ENCODE data around the gene WBP1. TPM values are rescaled to one million over a fixed set of nuclear protein-coding genes. Genes with fewer than 3 reads are reported as not detected.

Gene WBP1
- total RNA-seq, 1 experiment from 2014 or later: 37.9 TPM

DNA sequence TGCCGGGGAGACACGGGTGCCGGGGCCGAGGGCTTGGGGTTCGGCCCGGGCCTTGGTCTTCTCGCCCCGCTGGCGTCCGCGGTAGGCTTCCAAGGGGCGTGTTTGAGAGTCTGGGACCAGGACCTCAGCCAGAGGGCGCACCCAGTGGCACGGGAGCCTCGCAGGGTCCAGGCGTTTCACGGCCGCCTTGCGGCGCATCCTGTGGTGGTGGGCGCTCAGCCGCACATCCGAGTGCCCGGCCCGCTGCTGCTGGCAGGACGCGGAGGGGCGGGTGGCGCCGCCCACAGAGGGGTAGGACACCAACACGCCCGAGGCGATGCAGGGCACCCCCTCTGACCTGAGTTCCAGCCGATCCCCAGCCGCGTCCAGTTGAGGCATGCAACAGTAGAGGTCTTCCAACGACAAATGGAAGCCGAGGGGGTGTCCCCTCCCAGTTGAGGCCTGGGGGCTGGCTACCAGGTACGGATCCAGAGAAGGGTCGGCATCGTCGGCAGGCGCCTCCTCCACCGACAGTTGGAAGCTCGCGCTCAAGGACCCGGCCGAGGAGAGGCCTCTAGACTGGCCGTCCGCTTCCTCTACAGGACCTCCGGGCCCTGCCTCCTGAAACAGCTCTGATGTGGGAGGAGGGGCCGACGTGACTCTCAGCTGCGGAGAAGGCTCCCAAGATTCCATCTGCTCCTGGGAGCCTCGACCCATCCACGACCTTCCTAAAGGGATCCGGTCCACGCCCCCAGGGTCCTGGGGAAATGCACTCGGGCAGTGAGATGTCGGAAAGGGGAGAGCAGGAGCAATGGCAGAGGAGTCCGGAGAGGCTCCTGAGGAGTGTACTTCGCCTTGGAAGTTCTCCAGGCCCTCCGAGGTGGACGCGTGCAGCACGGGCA, 43.1 kb upstream of the WBP1 start:
- DNase-seq (ENCODE audit: low spot score): no peak
- ChIA-PET POLR2A (ENCODE audit: low non-redundant PET) (no interaction called here), CTCF (no interaction called here)
- Histone ChIP-seq H3K27ac (ENCODE audit: low read depth, low read length, poor library complexity, severe bottlenecking) (no peak overlapping the region), H3K4me1 (ENCODE audit: insufficient read depth, low read length, poor library complexity, severe bottlenecking) (no peaks in the 10 kb centered on the region), H3K27me3 (replicated peaks; ENCODE audit: insufficient read depth, low read depth, low read length, poor library complexity) (no peaks in the 10 kb centered on the region), H3K4me3 (ENCODE audit: low read depth, low read length, poor library complexity, severe bottlenecking) (peak overlapping the region; percentile 12), H3K9me3 (ENCODE audit: low read depth, low read length, poor library complexity, severe bottlenecking) (no peaks in the 10 kb centered on the region), H3K36me3 (ENCODE audit: insufficient read depth, low read length, poor library complexity, severe bottlenecking) (no peaks in the 10 kb centered on the region)
- no peak for TF ChIP-seq EZH2 (IDR thresholded peaks at IDR 0.05; ENCODE audit: borderline replicate concordance, low read depth, low read length, poor library complexity, severe bottlenecking)
- TF ChIP-seq, protein P1, sequence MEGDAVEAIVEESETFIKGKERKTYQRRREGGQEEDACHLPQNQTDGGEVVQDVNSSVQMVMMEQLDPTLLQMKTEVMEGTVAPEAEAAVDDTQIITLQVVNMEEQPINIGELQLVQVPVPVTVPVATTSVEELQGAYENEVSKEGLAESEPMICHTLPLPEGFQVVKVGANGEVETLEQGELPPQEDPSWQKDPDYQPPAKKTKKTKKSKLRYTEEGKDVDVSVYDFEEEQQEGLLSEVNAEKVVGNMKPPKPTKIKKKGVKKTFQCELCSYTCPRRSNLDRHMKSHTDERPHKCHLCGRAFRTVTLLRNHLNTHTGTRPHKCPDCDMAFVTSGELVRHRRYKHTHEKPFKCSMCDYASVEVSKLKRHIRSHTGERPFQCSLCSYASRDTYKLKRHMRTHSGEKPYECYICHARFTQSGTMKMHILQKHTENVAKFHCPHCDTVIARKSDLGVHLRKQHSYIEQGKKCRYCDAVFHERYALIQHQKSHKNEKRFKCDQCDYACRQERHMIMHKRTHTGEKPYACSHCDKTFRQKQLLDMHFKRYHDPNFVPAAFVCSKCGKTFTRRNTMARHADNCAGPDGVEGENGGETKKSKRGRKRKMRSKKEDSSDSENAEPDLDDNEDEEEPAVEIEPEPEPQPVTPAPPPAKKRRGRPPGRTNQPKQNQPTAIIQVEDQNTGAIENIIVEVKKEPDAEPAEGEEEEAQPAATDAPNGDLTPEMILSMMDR (conservative IDR thresholded peaks at IDR 0.05; ENCODE audit: low read depth, low read length): no peak
- BruUV-seq (replicated peaks): no TSS peak
- intact Hi-C loops (cut with micrococcal nuclease; ENCODE audit: unreplicated experiment): no loop called here

DNA sequence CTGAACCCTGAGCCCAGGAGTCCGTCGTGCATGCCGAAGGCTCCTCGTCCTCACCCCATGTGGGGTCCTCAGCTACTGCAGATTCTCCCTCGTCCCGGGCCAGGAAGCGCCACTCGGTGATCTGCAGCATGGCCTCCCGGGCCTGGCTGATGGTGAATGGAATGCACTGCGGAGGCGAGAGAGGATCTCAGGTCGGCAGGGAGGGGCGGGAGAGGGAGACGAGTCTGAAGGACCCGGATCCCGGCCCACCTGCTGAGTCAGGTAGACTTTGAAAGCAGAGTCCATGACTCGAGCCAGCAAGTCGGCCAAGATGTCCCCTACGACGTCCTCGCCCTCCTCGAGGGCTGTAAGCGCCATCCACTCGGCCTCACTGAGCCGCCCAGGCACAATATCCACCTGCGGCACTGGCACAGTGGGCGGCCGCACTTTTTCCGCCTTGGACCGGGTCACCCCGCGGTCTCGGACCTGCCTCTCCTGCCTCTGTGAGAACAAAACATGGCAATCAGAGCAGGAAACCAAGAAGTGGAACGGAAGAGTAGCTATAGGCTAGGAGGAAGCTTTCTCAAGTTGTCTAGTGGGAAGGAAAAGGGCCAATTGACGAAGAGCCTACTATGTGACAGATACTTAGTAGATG, 42.4 kb upstream of the WBP1 start:
- Histone ChIP-seq H3K27me3 (replicated peaks; ENCODE audit: insufficient read depth, low read depth, low read length, poor library complexity) (no peaks in the 10 kb centered on the region), H3K9me3 (ENCODE audit: low read depth, low read length, poor library complexity, severe bottlenecking) (no peaks in the 10 kb centered on the region), H3K4me1 (ENCODE audit: insufficient read depth, low read length, poor library complexity, severe bottlenecking) (no peaks in the 10 kb centered on the region), H3K36me3 (ENCODE audit: insufficient read depth, low read length, poor library complexity, severe bottlenecking) (no peaks in the 10 kb centered on the region), H3K27ac (ENCODE audit: low read depth, low read length, poor library complexity, severe bottlenecking) (no peak overlapping the region), H3K4me3 (ENCODE audit: low read depth, low read length, poor library complexity, severe bottlenecking) (no peak overlapping the region)
- CTCF ChIA-PET: no interaction called here
- TF ChIP-seq, protein P1 (conservative IDR thresholded peaks at IDR 0.05; ENCODE audit: low read depth, low read length): no peak
- no peak for TF ChIP-seq EZH2 (IDR thresholded peaks at IDR 0.05; ENCODE audit: borderline replicate concordance, low read depth, low read length, poor library complexity, severe bottlenecking)
- POLR2A ChIA-PET (ENCODE audit: low non-redundant PET): no interaction called here
- BruUV-seq (replicated peaks): no TSS peak
- intact Hi-C loops (cut with micrococcal nuclease; ENCODE audit: unreplicated experiment): no loop called here
- DNase-seq (ENCODE audit: low spot score): no peak

DNA sequence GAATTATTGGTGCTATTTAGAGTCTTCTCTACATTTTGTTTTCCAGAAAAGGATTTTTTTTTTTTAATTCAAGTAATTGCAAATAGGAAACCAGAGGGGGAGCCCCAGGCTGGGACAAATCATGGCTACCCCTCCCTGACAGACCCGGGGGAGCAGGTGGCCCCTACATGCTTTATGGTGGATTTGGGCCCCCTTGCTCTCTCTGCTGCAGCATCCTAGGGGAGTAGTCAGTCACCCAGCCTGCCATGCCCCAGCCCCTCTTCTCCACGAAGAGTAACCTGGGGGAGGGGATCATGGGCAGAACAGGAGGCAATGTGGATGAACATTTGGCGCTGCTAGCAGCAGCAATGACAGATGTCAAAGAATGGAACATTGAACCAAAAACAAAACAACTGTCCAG, 41.5 kb upstream of the WBP1 start:
- H3K9me3 ChIP-seq (ENCODE audit: low read depth, low read length, poor library complexity, severe bottlenecking): no peaks in the 10 kb centered on the region
- ChIA-PET POLR2A (ENCODE audit: low non-redundant PET) (no interaction called here), CTCF (no interaction called here)
- H3K27me3 ChIP-seq (replicated peaks; ENCODE audit: insufficient read depth, low read depth, low read length, poor library complexity): no peaks in the 10 kb centered on the region
- TF ChIP-seq, protein P1 (conservative IDR thresholded peaks at IDR 0.05; ENCODE audit: low read depth, low read length): no peak; the same call in 1 of the 2 replicates
- no peak for TF ChIP-seq EZH2 (IDR thresholded peaks at IDR 0.05; ENCODE audit: borderline replicate concordance, low read depth, low read length, poor library complexity, severe bottlenecking)
- H3K4me3 ChIP-seq (ENCODE audit: low read depth, low read length, poor library complexity, severe bottlenecking): no peak overlapping the region
- H3K36me3 ChIP-seq (ENCODE audit: insufficient read depth, low read length, poor library complexity, severe bottlenecking): no peaks in the 10 kb centered on the region
- peaks cover 4% of the 10 kb centered on the region for H3K4me1 ChIP-seq (ENCODE audit: insufficient read depth, low read length, poor library complexity, severe bottlenecking)
- intact Hi-C loops (cut with micrococcal nuclease; ENCODE audit: unreplicated experiment): no loop called here
- BruUV-seq (replicated peaks): no TSS peak
- H3K27ac ChIP-seq (ENCODE audit: low read depth, low read length, poor library complexity, severe bottlenecking): no peak overlapping the region
- no peak for DNase-seq (ENCODE audit: low spot score)

Measured in A673 (cell line).